ENCODE data around the gene MYO5B.

The MYO5B gene

GRCh38 chr18:50093366-50094064 lies 101.4 kb downstream of the MYO5B start:
- H3K4me3 ChIP-seq (ENCODE audit: low read depth, low read length): no peak overlapping the region
- no peak for TF ChIP-seq MYC (IDR thresholded peaks at IDR 0.05; ENCODE audit: low read depth, low read length)
- TF ChIP-seq POLR2A (IDR thresholded peaks at IDR 0.05; ENCODE audit: extremely low read depth, insufficient read length): no peak
- no peak for TF ChIP-seq MAX (IDR thresholded peaks at IDR 0.05; ENCODE audit: low read depth, low read length)
- TF ChIP-seq CTCF (IDR thresholded peaks at IDR 0.05; ENCODE audit: low read depth, low read length): no peak

GRCh38 chr18:50092245-50092805 lies 102.6 kb downstream of the MYO5B start:
- no peak overlapping the region for H3K4me3 ChIP-seq (ENCODE audit: low read depth, low read length)
- no peak for TF ChIP-seq POLR2A (IDR thresholded peaks at IDR 0.05; ENCODE audit: extremely low read depth, insufficient read length)
- no peak for TF ChIP-seq MAX (IDR thresholded peaks at IDR 0.05; ENCODE audit: low read depth, low read length)
- no peak for TF ChIP-seq MYC (IDR thresholded peaks at IDR 0.05; ENCODE audit: low read depth, low read length)
- TF ChIP-seq CTCF (IDR thresholded peaks at IDR 0.05; ENCODE audit: low read depth, low read length): no peak
- no peak for DNase-seq (ENCODE audit: low read depth)

More at GRCh38 chr18:50093366-50094064, 101.4 kb downstream of the MYO5B start:
- no peak for DNase-seq (ENCODE audit: low read depth)

- no peak for DNase-seq (ENCODE audit: low read depth)
- no peak for TF ChIP-seq MYC (IDR thresholded peaks at IDR 0.05; ENCODE audit: low read depth, low read length)
- no peak for TF ChIP-seq CTCF (IDR thresholded peaks at IDR 0.05; ENCODE audit: low read depth, low read length)
- no peak for TF ChIP-seq MAX (IDR thresholded peaks at IDR 0.05; ENCODE audit: low read depth, low read length)
- H3K4me3 ChIP-seq (ENCODE audit: low read depth, low read length): no peak overlapping the region
Measured at GRCh38 chr18:50091509-50092244, 103.3 kb downstream of the MYO5B start.

- no peak for DNase-seq (ENCODE audit: low read depth)
- TF ChIP-seq MYC (IDR thresholded peaks at IDR 0.05; ENCODE audit: low read depth, low read length) (no peak), POLR2A (IDR thresholded peaks at IDR 0.05; ENCODE audit: extremely low read depth, insufficient read length) (no peak), MAX (IDR thresholded peaks at IDR 0.05; ENCODE audit: low read depth, low read length) (no peak)
- H3K4me3 ChIP-seq (ENCODE audit: low read depth, low read length): no peak overlapping the region
Measured at GRCh38 chr18:50090370-50091312, 104.3 kb downstream of the MYO5B start.

GRCh38 chr18:50089702-50090101 lies 105.2 kb downstream of the MYO5B start:
- DNase-seq (ENCODE audit: low read depth): no peak
- H3K4me3 ChIP-seq (ENCODE audit: low read depth, low read length): no peak overlapping the region
- TF ChIP-seq MAX (IDR thresholded peaks at IDR 0.05; ENCODE audit: low read depth, low read length) (no peak), MYC (IDR thresholded peaks at IDR 0.05; ENCODE audit: low read depth, low read length) (no peak), POLR2A (IDR thresholded peaks at IDR 0.05; ENCODE audit: extremely low read depth, insufficient read length) (no peak), CTCF (IDR thresholded peaks at IDR 0.05; ENCODE audit: low read depth, low read length) (no peak)

All from NB4 (cell line).